GF-D8 (cell line): ENCODE results near the gene CBY1.
"Not testable (repeated sequence)": the region's sequence is repeated elsewhere in the genome, so short reads cannot be mapped to it uniquely, and the experiment has no call there.

ENCODE experiments used
- DNase-seq: peaks from one replicate; lab custom pipeline; 2025; lab: John Stamatoyannopoulos, UW

Gene CBY1

GRCh38 chr22:38656256-38657044 lies at the start of gene CBY1, which contains the start of gene FAM227A:
Gene CBY1 (plus strand): TSS chr22:38656638. CDS start chr22:38668055, 11,417 bp downstream.
Gene FAM227A (minus strand): TSS chr22:38656392. CDS start chr22:38650168, 6,224 bp downstream.
- peak; percentile 60 for DNase-seq

GRCh38 chr22:38607680-38608079 lies 48.8 kb upstream of the CBY1 start:
- DNase-seq: no peak

- DNase-seq: no peak
Measured at GRCh38 chr22:38608992-38609750, 47.3 kb upstream of the CBY1 start.

GRCh38 chr22:38610234-38610633 lies 46.2 kb upstream of the CBY1 start:
- DNase-seq: no peak

- DNase-seq: no peak
Measured at GRCh38 chr22:38611559-38611958, 44.9 kb upstream of the CBY1 start.

- DNase-seq: no peak
Measured at GRCh38 chr22:38612217-38613006, 44.0 kb upstream of the CBY1 start.

- DNase-seq: no peak
Measured at GRCh38 chr22:38613588-38613987, 42.9 kb upstream of the CBY1 start.

GRCh38 chr22:38614332-38615063 lies 41.9 kb upstream of the CBY1 start:
- DNase-seq: no peak

- DNase-seq: not testable (repeated sequence)
Measured at GRCh38 chr22:38615064-38615405, 41.4 kb upstream of the CBY1 start.

- DNase-seq: no peak
Measured at GRCh38 chr22:38618258-38618657, 38.2 kb upstream of the CBY1 start.

GRCh38 chr22:38618682-38619081 lies 37.8 kb upstream of the CBY1 start:
- DNase-seq: no peak

GRCh38 chr22:38623351-38623750 lies 33.1 kb upstream of the CBY1 start:
- no peak for DNase-seq

- no peak for DNase-seq
Measured at GRCh38 chr22:38628444-38628843, 28.0 kb upstream of the CBY1 start.

- DNase-seq: no peak
Measured at GRCh38 chr22:38629108-38629507, 27.3 kb upstream of the CBY1 start.

- peak; percentile 21 for DNase-seq
Measured at GRCh38 chr22:38631724-38632123, 24.7 kb upstream of the CBY1 start.

GRCh38 chr22:38632528-38632927 lies 23.9 kb upstream of the CBY1 start:
- no peak for DNase-seq

GRCh38 chr22:38638216-38638615 lies 18.2 kb upstream of the CBY1 start:
- no peak for DNase-seq

GRCh38 chr22:38638728-38639127 lies 17.7 kb upstream of the CBY1 start:
- no peak for DNase-seq

GRCh38 chr22:38641476-38642040 lies 14.9 kb upstream of the CBY1 start:
- DNase-seq: no peak

GRCh38 chr22:38644245-38644644 lies 12.2 kb upstream of the CBY1 start:
- not testable (repeated sequence) for DNase-seq

- no peak for DNase-seq
Measured at GRCh38 chr22:38645430-38645829, 11.0 kb upstream of the CBY1 start.
